ENCODE results near the gene POPDC3. TPM values are rescaled to one million over a fixed set of nuclear protein-coding genes. Genes with fewer than 3 reads are reported as not detected.

Gene POPDC3
- total RNA-seq, 2 experiments from 2014 or later, result not detected

DNA sequence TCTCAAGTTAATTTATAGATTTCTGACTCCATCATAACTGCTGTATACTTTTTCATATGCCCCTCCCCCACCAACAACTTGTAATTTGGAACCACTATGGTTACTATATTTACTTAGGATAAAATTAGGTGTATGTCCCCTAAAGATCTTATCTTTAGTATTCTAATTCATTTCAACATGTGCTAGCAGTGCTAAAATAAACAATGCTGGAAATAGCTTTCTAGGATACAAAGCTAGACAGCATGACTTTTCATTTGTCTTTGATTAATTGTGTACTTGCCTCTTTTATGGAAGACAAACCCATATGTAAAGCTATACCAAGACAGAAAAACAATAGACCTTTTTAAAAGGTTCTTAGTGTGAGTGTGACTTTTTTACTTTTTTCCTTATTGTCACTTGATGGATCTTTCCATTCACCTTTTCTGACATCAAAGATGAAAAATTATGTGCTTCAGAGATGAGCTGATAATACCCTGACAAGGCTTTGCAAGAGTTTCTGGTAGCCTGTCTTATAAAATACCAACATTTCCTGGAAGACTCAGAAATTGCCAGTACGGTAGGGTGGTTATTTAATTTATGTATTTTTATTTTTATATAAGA lies 31.2 kb upstream of the POPDC3 start:
- no peak for DNase-seq
- H3K4me3 Mint-ChIP-seq, result no peak overlapping the region
- H3K27me3 Mint-ChIP-seq, result peaks cover 8% of the 10 kb centered on the region
- CTCF ChIA-PET, result interaction anchor here (0.6 kb wide), 1 partner anchor 70 kb away, joined by 4 read pairs; no protein-coding TSS in a partner anchor
- no peak overlapping the region for H3K27ac Mint-ChIP-seq
- no peaks in the 10 kb centered on the region for H3K9me3 Mint-ChIP-seq
- H3K36me3 Mint-ChIP-seq, result no peaks in the 10 kb centered on the region
- intact Hi-C loops (cut with micrococcal nuclease), result no loop called here
- POLR2A ChIA-PET, result no interaction called here
- peaks cover 6% of the 10 kb centered on the region for H3K4me1 Mint-ChIP-seq (ENCODE audit: low read depth)

DNA sequence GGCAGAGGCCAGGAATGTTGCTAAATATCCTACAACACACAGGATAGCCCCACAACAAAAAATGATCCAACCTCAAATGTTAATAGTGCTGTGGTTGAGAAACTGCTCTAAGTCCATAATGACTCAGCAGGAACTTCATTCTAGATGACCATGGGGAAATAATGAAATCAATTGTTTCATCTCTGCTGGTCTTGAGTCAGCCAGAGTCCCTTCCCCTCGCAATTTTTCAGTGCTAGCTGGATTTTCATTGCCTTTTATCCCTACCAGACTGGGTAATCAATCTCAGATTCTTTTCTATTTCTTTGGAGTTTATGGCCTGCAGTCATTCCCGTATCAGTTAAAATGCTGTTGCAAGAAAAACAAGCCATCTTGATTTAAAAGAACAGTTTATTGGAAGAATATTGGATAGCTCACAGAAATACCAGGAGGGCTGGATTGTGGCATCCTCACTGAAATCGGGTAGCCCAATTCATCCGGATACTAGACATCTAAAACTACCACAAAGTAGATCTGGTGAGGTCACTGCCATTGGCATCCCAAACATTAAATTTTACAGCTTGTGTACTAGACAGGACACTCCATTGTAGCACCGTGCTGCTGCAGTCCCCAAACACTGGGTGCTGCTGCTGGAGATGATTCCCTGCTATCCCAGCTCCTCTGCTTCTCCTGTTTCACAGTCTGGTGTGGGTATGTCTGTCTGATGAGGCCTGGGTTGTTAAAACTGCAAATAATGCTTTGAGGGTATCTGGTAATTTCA lies 30.3 kb upstream of the POPDC3 start:
- H3K27me3 Mint-ChIP-seq, result peaks cover 9% of the 10 kb centered on the region
- peaks cover 6% of the 10 kb centered on the region for H3K4me1 Mint-ChIP-seq (ENCODE audit: low read depth)
- H3K4me3 Mint-ChIP-seq, result no peak overlapping the region
- CTCF ChIA-PET, result interaction anchor here (0.6 kb wide), 1 partner anchor 69 kb away, joined by 4 read pairs; no protein-coding TSS in a partner anchor
- POLR2A ChIA-PET, result no interaction called here
- DNase-seq, result no peak
- no peak overlapping the region for H3K27ac Mint-ChIP-seq
- no peaks in the 10 kb centered on the region for H3K9me3 Mint-ChIP-seq
- intact Hi-C loops (cut with micrococcal nuclease), result no loop called here
- no peaks in the 10 kb centered on the region for H3K36me3 Mint-ChIP-seq

DNA sequence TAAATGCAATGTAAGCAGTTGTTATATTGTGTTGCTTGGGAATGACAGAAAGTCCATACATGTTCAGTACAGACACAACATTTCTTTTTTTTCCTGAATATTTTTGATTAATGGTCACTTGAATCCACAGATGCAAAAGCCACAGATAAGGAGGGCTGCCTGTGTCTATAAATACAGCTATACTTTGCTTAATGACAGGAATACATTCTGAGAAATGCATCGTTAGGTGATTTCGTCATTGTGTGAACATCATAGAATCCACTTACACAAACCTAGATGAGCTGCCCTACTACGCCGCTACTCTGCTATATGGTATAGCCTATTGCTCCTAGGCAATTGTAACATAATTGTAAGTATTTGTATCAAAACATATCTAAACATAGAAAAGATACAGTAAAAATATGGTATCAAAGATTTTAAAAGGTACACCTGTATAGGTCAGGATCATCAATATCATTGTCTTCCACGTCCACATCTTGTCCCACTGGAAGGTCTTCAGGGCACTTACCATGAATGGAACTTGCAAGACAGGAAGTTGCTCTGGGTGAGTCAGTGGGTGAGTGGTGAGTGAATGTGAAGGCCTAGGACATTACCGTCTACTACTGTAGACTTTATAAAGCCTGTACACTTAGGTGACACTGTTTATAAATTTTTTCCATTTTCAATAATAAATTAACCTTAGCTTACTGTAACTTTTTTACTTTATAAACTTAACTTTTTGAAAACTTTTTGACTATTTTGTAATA lies 27.9 kb upstream of the POPDC3 start:
- peaks cover 9% of the 10 kb centered on the region for H3K27me3 Mint-ChIP-seq
- CTCF ChIA-PET, result no interaction called here
- H3K4me3 Mint-ChIP-seq, result no peak overlapping the region
- intact Hi-C loops (cut with micrococcal nuclease), result no loop called here
- H3K4me1 Mint-ChIP-seq (ENCODE audit: low read depth), result peaks cover 6% of the 10 kb centered on the region
- H3K27ac Mint-ChIP-seq, result no peak overlapping the region
- H3K36me3 Mint-ChIP-seq, result no peaks in the 10 kb centered on the region
- no peak for DNase-seq
- POLR2A ChIA-PET, result no interaction called here
- no peaks in the 10 kb centered on the region for H3K9me3 Mint-ChIP-seq

DNA sequence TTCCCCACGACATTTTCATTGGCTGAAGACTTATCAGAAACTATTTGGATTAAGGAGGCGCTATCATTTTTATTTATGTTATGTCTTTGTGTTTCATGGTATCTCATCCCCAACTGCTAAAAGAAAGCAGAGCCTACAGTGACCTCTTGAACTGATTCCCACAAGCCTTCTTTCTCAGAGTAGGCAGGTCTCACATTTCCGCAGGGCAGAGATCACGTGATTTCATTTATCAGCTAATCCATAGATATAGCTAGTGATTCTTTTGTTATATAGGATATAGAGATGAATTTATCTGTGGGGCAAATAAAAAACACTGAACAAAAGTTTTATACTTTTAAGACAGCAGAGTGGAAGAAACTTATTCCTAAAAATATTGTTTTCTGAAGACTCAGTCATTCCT lies 25.0 kb upstream of the POPDC3 start:
- no peaks in the 10 kb centered on the region for H3K9me3 Mint-ChIP-seq
- no peak overlapping the region for H3K27ac Mint-ChIP-seq
- ChIA-PET POLR2A (no interaction called here), CTCF (no interaction called here)
- H3K4me3 Mint-ChIP-seq, result no peak overlapping the region
- H3K36me3 Mint-ChIP-seq, result no peaks in the 10 kb centered on the region
- intact Hi-C loops (cut with micrococcal nuclease), result no loop called here
- no peak for DNase-seq
- no peaks in the 10 kb centered on the region for H3K4me1 Mint-ChIP-seq (ENCODE audit: low read depth)
- H3K27me3 Mint-ChIP-seq, result peaks cover 7% of the 10 kb centered on the region

DNA sequence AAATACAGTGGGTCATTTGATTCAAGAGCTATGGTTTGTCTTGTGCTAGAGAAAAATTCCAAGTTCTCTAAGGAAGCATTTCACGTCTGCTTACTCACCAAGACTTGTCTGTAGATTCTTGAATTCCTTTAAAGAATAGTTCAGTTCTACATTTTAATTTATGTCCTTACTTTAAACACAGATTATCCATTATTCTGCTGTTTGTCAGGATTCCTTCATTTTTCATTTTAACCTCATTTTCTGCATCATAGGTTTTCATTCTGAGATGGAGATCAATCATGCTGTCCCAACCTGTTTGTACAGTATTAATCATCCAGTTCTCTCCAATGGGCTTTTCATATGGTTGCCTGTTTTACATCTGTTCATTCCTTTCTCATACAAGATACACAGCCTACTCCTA lies 24.5 kb upstream of the POPDC3 start:
- intact Hi-C loops (cut with micrococcal nuclease), result no loop called here
- H3K27ac Mint-ChIP-seq, result no peak overlapping the region
- no peaks in the 10 kb centered on the region for H3K36me3 Mint-ChIP-seq
- POLR2A ChIA-PET, result no interaction called here
- no peaks in the 10 kb centered on the region for H3K9me3 Mint-ChIP-seq
- H3K4me1 Mint-ChIP-seq (ENCODE audit: low read depth), result no peaks in the 10 kb centered on the region
- H3K27me3 Mint-ChIP-seq, result peaks cover 7% of the 10 kb centered on the region
- H3K4me3 Mint-ChIP-seq, result no peak overlapping the region
- DNase-seq, result no peak
- CTCF ChIA-PET, result no interaction called here

DNA sequence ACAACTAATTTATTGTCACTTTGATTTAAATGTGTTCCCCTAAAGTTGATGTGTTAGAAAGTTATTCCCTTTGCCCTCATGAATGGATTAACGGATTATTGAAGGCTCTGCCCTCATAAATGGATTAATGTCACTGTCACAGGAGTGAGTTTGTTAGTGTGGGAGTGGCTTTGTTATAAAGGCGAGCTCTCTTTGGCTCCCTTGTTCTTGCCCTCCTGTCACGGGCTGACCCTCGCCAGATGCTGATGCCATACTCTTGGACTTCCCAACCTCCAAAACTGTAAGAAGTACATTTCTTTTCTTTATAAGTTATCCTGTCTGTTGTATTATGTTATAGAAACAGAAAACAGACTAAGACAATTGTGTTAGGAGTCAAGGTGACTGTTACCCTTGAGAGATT lies 22.7 kb upstream of the POPDC3 start:
- peaks cover 9% of the 10 kb centered on the region for H3K27me3 Mint-ChIP-seq
- intact Hi-C loops (cut with micrococcal nuclease), result no loop called here
- CTCF ChIA-PET, result no interaction called here

DNA sequence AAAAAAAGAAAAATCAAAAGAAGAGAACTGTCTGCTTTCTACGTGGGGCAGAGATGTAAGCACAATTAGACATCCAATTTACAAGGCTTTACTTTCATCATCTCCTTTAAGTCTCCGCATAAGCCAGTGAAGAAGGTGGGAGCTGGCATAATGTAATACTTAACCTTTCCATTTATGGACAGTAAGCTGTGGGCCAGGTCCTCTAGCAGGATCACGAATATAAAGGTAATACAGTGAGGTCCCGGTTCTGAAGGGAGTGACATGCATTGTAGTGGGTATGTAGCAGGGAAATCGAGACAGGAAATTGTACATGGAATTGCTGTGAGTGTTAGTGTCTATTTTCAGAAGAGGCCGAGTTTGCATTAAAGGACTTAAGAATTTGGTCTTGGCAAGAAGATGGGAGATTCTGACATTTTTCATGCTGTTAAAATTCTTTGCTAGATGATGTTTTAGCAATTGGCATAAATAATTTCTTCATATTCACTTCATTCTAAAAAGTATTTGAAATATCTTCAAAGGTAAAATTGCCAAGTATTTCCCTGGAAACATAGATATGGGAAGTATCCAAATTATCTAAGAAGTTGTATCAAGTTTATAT lies 20.4 kb upstream of the POPDC3 start:
- POLR2A ChIA-PET, result no interaction called here
- no peak overlapping the region for H3K4me3 Mint-ChIP-seq
- no peaks in the 10 kb centered on the region for H3K4me1 Mint-ChIP-seq (ENCODE audit: low read depth)
- no peak for DNase-seq
- CTCF ChIA-PET, result no interaction called here
- no peak overlapping the region for H3K27ac Mint-ChIP-seq
- H3K36me3 Mint-ChIP-seq, result no peaks in the 10 kb centered on the region
- intact Hi-C loops (cut with micrococcal nuclease), result no loop called here
- H3K9me3 Mint-ChIP-seq, result no peaks in the 10 kb centered on the region
- H3K27me3 Mint-ChIP-seq, result peaks cover 9% of the 10 kb centered on the region

More for the DNA sequence above, 22.7 kb upstream of the POPDC3 start:
- Mint-ChIP-seq H3K4me1 (ENCODE audit: low read depth) (no peaks in the 10 kb centered on the region), H3K4me3 (no peak overlapping the region), H3K9me3 (no peaks in the 10 kb centered on the region), H3K36me3 (no peaks in the 10 kb centered on the region), H3K27ac (no peak overlapping the region)
- DNase-seq, result no peak
- POLR2A ChIA-PET, result no interaction called here

DNA sequence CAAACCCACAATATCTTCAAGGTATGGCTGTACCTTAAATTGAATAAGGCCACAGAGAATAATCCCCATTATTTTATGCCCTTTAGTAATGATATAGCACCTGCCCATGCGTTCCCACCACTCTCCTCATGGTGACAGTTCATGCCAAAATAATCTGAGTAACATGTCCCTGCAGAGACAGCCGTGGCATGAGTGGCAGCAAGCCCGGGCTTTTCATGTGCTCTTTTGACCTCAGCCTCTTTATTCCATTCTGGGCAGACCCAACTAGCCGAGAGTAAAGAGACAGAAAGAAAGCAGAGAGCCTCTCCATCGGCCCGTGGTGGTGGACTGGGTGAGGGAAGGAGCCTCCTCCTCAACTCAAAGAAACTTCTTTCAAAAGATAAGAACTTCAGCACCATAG lies 19.9 kb upstream of the POPDC3 start:
- H3K27ac Mint-ChIP-seq, result no peak overlapping the region
- CTCF ChIA-PET, result no interaction called here
- no peaks in the 10 kb centered on the region for H3K9me3 Mint-ChIP-seq
- intact Hi-C loops (cut with micrococcal nuclease), result no loop called here
- no peak for DNase-seq
- H3K4me3 Mint-ChIP-seq, result no peak overlapping the region
- H3K36me3 Mint-ChIP-seq, result no peaks in the 10 kb centered on the region
- POLR2A ChIA-PET, result no interaction called here
- H3K4me1 Mint-ChIP-seq (ENCODE audit: low read depth), result no peaks in the 10 kb centered on the region
- peaks cover 10% of the 10 kb centered on the region for H3K27me3 Mint-ChIP-seq

DNA sequence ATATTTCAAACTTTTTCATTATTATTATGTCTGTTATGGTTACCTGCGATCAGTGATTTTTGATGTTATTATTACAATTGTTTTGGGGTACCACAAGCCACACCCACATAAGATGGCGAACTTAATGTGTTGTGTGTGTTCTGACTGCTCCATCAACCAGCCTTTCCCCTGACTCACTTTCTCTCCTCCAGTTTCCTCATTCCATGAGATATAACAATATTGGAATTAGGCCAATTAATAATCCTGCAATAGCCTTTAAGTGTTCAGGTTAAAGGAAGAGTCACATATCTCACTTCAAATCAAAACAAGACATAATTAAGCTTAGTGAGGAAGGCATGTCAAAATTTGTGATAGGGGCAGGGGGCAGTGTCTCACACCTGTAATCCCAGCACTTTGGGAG lies 16.3 kb upstream of the POPDC3 start:
- H3K27ac Mint-ChIP-seq, result no peak overlapping the region
- intact Hi-C loops (cut with micrococcal nuclease), result no loop called here
- ChIA-PET POLR2A (no interaction called here), CTCF (no interaction called here)
- no peak overlapping the region for H3K4me3 Mint-ChIP-seq
- no peaks in the 10 kb centered on the region for H3K4me1 Mint-ChIP-seq (ENCODE audit: low read depth)
- H3K9me3 Mint-ChIP-seq, result no peaks in the 10 kb centered on the region
- peaks cover 12% of the 10 kb centered on the region for H3K27me3 Mint-ChIP-seq
- H3K36me3 Mint-ChIP-seq, result no peaks in the 10 kb centered on the region
- DNase-seq, result no peak

DNA sequence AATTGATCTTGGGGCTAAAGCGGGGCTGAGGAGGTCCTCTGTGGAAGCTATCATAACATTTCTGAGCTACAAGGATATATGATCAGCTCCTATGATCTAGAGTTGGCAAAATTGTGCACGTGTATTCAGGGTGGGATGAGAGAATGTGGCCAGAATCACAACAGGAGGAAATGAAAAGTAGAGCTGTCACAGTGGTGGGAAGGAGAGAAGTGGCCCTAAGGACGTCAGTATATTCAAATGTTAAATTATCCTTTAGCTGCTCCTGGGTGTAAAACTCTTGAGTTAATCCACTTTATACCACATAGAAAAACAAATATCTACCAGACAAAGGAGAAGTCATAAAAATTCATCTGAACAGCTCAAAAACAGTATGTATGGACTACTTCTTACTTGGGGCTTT lies 14.8 kb upstream of the POPDC3 start:
- POLR2A ChIA-PET, result no interaction called here
- intact Hi-C loops (cut with micrococcal nuclease), result no loop called here
- no peak for DNase-seq
- Mint-ChIP-seq H3K4me1 (ENCODE audit: low read depth) (no peaks in the 10 kb centered on the region), H3K9me3 (no peaks in the 10 kb centered on the region), H3K36me3 (no peaks in the 10 kb centered on the region), H3K27ac (no peak overlapping the region), H3K27me3 (peaks cover 12% of the 10 kb centered on the region), H3K4me3 (no peak overlapping the region)
- CTCF ChIA-PET, result no interaction called here

DNA sequence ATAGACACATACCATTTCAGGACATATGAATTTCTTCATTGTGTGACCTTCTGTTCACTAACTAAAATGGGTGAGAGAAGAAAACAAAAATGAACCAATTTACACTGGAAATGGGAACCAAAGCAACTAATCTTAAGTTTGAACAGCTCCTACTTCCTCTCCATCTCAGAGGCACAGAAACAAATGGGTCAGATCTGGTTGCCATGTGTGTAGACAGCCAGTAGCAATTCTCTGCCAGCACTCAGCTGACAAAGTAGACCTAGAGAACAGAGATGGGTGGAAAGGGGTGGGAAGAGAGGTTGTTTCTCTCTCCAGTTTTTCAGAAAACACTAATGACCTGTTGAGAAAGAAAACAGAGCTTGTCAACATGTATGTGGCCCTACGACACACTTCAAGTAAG lies 14.3 kb upstream of the POPDC3 start:
- intact Hi-C loops (cut with micrococcal nuclease), result no loop called here
- Mint-ChIP-seq H3K36me3 (no peaks in the 10 kb centered on the region), H3K4me1 (ENCODE audit: low read depth) (no peaks in the 10 kb centered on the region), H3K27ac (no peak overlapping the region), H3K9me3 (no peaks in the 10 kb centered on the region), H3K27me3 (peaks cover 12% of the 10 kb centered on the region), H3K4me3 (no peak overlapping the region)
- DNase-seq, result no peak
- CTCF ChIA-PET, result no interaction called here
- POLR2A ChIA-PET, result no interaction called here

DNA sequence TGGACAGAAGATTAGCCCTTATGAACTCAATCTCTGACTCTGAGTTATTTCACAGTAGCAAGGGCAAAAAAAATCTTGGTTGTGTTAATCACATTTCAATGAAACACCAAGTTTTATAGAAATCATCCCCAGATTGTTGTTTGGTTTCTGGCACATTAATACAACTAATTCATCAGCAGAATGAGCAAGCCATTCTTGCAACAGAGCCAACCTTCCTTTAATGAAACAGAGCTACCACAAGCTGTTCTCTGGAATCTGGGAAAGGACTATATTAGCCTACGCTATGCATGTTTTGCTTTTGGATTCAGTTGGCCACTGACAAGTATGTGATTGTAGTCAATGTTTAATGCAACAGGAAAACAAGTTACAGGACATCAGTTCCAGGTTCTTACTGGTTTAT lies 13.8 kb upstream of the POPDC3 start:
- no peaks in the 10 kb centered on the region for H3K4me1 Mint-ChIP-seq (ENCODE audit: low read depth)
- H3K4me3 Mint-ChIP-seq, result no peak overlapping the region
- H3K27ac Mint-ChIP-seq, result no peak overlapping the region
- ChIA-PET CTCF (interaction anchor here (1.4 kb wide), 1 partner anchor 106 kb away, joined by 4 read pairs; no protein-coding TSS in a partner anchor), POLR2A (no interaction called here)
- no peaks in the 10 kb centered on the region for H3K9me3 Mint-ChIP-seq
- peaks cover 12% of the 10 kb centered on the region for H3K27me3 Mint-ChIP-seq
- H3K36me3 Mint-ChIP-seq, result no peaks in the 10 kb centered on the region
- intact Hi-C loops (cut with micrococcal nuclease), result no loop called here
- no peak for DNase-seq
